ENCODE results near the gene CLBA1.
"Not testable (repeated sequence)": the region's sequence is repeated elsewhere in the genome, so short reads cannot be mapped to it uniquely, and the experiment has no call there.

The CLBA1 gene

DNA sequence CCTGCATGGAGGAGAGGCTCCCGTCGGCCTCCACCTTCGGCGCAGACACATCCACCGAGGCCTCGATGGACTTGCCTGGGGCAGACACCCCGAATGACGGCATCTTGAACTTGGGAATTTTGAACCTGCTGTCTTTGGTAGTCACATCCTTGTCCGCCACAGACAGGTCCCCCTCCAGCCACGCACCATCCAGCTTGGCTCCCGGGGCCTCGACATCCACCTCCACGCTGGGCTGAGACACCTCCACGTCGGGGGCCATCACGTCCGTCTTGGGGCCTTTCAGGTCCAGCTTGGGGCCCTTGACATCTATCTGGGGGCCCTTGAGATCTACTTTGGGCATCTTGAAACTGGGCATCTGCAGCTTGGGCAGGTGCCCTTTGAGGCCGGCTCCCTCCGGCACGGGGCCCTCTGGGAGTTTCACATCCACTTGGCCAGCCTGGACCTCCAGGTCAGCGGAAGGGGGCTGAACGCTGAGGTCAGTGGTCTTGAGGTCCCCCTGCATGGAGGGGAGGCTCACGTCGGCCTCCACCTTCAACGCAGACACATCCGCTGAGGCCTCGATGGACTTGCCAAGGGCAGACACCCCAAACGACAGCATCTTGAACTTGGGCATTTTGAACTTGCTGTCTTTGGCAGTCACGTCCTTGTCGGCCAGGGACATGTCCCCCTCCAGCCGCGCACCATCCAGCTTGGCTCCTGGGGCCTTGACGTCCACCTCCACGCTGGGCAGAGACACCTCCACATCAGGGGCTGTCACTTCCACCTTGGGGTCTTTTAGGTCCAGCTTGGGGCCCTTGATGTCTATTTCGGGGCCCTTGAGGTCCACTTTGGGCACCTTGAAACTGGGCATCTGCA is 37.5 kb upstream of the CLBA1 start:
- not testable (repeated sequence) for DNase-seq (ENCODE audit: low spot score)

DNA sequence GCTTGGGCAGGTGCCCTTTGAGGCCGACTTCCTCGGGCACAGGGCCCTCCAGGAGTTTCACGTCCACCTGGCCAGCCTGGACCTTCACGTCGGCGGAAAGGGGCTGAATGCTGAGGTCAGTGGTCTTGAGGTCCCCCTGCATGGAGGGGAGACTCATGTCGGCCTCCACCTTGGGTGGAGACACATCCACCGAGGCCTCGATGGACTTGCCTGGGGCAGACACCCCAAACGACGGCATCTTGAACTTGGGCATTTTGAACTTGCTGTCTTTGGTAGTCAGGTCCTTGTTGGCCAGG is 36.9 kb upstream of the CLBA1 start:
- no peak for DNase-seq (ENCODE audit: low spot score)

DNA sequence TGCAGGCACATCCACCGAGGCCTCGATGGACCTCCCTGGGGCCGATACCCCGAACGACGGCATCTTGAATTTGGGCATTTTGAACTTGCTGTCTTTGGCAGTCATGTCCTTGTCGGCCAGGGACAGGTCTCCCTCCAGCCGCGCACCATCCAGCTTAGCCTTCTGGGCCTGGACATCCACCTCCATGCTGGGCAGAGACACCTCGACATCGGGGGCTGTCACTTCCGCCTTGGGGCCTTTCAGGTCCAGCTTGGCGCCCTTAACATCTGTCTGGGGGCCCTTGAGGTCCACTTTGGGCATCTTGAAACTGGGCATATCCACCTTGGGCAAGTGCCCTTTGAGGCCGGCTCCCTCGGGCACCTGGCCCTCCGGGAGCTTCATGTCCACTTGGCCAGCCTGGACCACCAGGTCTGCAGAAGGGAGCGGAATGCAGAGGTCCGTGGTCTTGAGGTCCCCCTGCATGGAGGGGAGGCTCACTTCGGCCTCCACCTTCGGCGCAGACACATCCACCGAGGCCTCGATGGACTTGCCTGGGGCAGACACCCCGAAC is 36.1 kb upstream of the CLBA1 start:
- not testable (repeated sequence) for DNase-seq (ENCODE audit: low spot score)

DNA sequence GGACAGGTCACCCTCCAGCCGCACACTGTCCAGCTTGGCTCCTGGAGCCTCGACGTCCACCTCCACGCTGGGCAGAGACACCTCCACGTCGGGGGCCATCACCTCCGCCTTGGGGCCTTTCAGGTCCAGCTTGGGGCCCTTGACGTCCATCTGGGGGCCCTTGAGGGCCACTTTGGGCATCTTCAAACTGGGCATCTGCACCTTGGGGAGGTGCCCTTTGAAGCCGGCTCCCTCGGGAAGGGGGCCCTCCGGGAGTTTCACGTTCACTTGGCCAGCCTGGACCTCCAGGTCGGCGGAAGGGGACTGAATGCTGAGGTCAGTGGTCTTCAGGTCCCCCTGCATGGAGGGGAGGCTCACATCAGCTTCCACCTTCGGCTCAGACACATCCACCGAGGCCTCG is 35.6 kb upstream of the CLBA1 start:
- DNase-seq (ENCODE audit: low spot score), result no peak

DNA sequence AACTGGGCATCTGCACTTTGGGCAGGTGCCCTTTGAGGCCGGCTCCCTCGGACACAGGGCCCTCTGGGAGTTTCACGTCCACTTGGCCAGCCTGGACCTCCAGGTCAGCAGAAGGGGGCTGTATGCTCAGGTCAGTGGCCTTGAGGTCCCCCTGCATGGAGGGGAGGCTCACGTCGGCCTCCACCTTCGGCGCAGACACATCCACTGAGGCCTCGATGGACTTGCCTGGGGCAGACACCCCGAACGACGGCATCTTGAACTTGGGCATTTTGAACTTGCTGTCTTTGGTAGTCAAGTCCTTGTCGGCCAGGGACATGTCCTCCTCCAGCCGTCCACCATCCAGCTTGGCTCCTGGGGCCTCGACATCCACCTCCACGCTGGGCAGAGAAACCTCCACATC is 34.9 kb upstream of the CLBA1 start:
- DNase-seq (ENCODE audit: low spot score), result not testable (repeated sequence)

DNA sequence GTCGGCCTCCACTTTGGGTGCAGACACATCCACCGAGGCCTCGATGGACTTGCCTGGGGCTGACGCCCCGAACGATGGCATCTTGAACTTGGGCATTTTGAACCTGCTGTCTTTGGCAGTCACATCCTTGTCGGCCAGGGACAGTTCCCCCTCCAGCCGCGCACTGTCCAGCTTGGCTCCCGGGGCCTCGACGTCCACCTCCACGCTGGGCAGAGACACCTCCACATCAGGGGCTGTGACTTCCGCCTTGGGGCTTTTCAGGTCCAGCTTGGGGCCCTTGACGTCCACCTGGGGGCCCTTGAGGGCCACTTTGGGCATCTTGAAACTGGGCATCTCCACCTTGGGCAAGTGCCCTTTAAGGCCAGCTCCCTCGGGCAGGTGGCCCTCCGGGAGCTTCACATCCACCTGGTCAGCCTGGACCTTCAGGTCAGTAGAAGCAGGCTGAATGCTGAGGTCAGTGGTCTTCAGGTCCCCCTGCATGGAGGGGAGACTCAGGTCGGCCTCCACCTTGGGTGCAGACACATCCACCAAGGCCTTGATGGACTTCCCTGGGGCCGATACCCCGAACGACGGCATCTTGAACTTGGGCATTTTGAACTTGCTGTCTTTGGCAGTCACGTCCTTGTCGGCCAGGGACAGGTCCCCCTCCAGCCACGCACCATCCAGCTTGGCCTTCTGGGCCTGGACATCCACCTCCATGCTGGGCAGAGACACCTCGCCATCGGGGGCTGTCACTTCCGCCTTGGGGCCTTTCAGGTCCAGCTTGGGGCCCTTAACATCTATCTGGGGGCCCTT is 33.5 kb upstream of the CLBA1 start:
- not testable (repeated sequence) for DNase-seq (ENCODE audit: low spot score)

DNA sequence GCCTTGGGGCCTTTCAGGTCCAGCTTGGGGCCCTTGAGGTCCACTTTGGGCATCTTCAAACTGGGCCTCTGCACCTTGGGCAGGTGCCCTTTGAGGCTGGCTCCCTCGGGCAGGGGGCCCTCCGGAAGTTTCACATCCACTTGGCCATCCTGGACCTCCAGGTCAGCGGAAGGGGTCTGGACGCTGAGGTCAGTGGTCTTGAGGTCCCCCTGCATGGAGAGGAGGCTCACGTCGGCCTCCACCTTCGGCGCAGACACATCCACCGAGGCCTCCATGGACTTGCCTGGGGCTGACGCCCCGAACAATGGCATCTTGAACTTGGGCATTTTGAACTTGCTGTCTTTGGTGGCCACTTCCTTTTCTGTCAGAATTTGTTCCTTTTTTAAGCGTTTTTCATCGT is 32.5 kb upstream of the CLBA1 start:
- DNase-seq (ENCODE audit: low spot score), result no peak

DNA sequence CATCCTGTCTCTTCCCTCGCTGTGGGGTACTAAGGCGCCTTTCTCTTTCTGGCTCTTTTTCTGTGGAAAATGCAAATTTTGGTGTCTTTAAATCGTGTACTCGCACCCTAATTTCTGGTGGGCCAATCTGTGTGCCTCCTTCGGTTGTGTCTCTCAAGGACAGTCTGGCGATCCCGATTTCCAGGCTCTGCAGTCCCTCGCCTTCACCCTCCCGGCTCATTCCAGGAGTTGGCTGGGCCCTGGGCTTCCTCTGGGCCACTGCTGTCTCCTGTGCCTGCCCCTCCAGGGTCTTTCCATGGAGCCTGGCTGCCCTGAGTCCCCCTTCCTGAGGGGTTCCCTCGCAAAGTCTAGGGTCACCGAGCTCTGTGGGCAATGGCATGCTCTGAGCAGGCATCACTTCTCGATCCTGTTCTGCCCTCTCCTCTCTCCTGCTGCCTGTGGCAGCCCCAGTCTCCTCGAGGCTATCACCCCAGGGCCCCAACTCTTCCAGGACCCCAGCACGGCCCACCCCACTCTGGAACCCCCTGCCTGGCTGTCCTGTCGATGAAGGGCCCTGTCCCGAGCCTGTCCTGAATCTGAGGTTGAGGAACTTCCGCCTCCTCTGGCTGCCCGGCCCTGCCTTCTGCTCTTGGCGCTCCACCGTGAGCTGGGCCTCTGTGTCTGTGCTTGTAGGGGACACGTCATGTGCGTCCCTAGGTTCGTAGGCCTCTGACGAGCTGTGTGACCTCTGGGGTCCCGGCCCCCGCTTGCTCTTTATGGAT is 31.5 kb upstream of the CLBA1 start:
- DNase-seq (ENCODE audit: low spot score), result no peak

DNA sequence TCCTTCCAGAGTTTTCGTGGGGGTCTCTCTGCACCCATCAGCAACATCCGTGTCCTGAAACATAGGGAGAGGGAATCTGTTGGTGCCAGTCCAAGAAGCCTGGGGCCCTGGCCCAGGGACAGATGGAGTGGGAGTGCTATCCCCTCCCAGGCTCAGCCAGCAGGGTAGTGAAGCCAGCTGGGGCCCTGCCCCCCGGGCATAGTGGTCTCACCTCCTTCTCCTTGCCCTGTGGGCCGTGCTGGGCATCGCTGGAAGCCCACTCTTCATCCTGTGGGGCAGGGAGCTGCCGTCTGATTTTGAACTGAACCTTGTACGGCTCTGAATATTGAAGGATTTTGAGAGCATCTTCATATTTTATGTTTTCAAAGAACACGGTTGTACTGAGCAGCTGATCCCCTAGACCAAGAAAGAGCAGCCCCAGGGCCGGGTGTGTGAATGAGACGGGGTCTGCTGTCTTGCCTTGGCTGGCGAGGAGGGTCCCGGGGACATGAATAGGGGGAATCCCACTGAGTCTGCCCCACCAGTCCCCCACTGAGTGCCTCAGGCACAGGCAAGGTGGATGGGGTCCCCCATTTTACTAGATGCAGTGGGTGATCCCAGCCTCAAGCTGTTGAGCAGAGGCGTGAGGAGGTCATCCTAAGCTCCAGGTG is 30.7 kb upstream of the CLBA1 start:
- DNase-seq (ENCODE audit: low spot score), result no peak

DNA sequence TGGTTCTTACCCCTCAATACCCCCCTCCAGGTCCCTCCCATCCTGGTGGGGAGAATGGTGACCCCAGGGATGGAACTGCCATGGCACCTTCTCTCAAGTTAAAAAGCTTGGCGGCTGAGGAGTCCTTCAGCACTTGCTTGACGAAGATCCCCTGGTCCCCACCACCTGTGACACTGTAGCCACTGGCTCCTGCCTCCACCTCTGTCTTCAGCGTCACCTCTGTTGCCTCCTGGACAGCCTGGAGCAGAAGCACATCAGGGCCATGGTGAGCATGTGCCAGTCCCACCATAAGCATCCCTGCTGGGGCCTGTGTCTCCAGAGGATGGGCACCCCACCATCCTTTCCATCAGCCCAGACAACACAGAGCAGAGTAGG is 30.2 kb upstream of the CLBA1 start:
- no peak for DNase-seq (ENCODE audit: low spot score)

DNA sequence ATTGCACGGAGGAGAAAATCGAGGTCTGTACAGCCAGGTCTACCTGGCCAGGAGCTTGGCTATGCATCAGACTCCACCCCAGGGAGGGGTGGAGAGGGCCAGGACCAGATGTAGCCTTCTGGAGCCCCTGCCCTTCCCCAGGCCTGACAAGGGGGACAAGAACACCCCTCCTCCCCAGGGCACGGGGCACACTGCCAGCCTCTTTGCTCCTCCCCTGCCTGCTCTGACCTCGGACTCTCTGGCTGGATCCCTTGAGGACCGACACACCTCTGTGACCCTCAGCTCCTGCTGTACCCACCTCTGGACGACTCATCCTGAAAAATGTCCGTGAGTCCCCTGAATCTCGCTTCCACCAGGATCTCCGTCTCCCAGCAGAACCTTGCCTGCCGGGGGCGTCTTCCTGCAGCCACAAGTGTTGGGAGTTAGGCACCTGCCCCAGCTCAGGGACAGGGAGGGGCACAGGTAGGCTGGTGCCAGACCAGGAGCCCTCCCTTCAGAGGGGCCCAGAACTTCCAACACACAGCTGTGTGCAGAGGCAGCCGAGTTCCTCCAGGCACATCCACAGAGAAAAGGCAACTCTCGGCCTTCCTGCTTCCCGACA is 29.2 kb upstream of the CLBA1 start:
- DNase-seq (ENCODE audit: low spot score), result no peak

DNA sequence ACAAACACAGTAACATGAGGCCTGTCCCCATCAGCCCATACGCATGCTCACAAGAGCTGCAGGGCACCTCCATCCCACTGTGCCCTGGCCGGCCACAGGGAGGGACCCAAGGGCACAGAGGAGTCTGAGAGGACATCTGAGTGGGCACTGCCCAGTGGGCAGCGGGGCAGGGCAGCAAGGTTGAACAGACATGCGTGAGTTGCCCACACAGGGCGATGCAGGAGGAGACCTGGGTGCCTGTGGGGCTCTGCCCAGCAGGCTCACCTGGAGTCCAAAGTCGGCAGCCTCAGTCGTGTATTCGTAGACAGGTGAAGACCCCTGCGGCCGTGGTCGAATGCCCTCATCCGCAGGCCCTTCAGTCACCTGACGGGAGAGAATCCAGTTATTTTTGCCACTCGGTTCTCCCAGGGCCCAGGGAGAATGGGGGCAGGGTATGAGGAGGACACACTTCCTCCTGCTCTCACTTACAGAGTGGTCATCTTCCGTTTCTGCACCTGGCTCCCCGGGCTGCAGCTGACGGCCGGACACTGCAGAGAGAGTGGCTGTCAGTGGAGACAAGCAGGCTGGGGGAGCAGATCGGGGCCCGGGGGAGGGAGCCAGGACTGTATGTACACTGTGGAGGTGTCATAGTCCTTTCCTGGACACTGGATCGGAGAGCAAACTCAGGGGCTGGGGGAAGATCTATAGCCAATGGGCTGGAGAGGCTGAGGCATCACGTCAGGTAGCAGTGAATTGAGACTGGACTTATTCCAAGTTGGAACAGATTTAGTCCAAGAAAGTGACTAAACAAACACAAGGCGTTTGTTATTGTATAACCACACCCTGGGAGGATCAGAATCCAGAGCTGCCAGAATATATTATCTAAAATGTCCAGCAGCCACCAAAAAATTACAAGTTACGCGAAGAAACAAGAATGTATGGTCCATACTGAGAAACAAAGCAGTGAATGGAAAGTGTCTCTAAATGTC is 28.2 kb upstream of the CLBA1 start:
- no peak for DNase-seq (ENCODE audit: low spot score)

DNA sequence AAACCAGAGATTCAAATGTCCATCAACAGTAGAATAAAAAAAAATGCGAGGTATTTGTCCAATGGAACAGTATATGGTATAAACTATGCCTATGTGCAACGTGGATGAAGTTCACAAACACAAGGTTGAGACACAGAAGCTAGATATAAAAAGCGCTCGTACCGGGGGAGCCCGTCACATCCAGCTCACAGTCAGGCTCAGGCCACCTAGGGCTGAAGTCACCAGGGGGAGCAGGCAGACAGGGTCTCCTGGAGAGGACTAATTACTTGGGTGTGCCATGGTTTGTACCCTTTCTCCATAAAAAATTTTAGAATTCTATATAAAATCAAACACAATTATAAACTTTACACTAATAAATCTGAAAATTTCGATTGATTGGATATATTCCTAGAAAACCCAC is 21.0 kb upstream of the CLBA1 start:
- no peak for DNase-seq (ENCODE audit: low spot score)

DNA sequence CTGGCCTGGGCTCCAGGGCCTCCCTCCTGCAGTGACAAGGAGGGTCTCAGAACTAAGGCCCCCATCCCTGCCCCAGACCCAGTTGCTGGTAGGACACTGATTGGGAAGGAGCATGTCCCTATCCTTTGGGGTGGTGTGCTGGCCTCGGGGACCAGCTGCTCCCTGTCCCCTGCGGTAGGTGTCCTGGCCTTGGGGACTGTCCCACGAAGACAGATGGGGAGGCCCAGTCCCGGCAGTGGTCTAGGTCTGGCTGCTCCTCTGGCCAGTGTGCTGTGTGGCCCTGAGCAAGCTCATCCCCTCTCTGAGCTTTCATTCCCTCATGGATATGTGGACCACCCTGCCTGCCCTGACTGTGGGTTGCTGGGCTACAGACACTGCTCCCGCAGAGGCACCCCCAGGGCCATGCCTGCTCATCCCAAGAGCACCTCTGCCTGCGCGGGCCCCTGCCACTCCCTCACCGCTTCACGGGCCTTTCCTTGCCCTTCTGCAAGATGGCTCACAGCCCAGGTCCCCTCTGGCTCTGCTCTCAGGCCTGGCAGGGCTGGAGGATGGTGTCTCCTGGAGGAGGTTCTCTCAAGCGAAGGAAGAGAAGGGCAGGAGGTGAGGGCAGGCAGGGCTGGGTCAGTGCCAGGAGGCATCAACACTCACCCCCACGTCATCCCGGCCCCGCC is 19.9 kb upstream of the CLBA1 start:
- DNase-seq (ENCODE audit: low spot score), result no peak

DNA sequence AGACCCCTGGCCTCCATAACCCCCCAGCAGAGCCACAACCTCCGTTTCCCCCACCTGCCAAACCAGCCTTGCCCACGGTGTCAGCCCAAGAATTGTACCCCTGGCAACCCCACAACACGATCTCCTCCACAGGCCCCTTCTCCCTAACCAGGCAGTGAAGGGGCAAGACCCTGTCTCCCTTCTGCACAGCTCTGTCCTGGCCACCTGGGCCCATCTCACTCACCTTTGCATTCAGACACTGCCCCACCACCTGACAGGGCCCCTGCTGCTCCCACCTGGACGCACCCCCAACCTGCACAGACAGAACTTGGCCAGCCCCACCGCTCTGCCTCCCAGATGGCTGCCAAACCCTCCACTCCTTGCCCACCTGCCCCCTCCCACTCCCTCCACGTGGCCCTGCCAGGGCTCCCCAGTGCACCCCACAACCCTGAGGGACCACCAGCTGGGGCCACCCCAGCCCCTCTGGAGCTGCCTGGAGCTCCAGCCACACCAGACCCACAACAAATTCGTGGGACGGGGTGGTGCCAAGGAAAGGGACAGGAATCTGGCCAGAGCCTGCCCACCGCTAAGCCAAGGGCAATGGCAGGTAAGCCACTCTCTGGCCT is 19.2 kb upstream of the CLBA1 start:
- no peak for DNase-seq (ENCODE audit: low spot score)

DNA sequence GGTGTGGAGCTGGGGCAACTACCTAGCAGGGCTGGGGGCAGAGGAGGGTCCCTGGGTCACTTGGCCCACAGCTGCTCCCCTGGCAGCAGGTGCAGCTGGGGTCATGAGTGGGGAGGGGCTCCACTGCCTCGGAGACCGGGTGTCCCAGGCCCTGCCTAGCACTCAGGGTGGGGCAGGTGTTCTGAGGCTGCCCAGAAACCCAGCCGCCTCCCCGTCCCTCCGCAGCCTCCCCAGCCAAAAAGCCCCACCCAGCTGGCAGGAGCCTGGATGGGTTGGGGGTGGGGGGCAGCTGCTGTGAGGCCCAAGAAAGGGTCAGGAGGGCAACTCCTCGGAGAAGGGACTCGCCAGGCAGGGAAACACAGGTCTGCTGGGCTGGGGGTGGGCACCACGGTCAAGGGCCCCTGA is 18.6 kb upstream of the CLBA1 start:
- DNase-seq (ENCODE audit: low spot score), result no peak

DNA sequence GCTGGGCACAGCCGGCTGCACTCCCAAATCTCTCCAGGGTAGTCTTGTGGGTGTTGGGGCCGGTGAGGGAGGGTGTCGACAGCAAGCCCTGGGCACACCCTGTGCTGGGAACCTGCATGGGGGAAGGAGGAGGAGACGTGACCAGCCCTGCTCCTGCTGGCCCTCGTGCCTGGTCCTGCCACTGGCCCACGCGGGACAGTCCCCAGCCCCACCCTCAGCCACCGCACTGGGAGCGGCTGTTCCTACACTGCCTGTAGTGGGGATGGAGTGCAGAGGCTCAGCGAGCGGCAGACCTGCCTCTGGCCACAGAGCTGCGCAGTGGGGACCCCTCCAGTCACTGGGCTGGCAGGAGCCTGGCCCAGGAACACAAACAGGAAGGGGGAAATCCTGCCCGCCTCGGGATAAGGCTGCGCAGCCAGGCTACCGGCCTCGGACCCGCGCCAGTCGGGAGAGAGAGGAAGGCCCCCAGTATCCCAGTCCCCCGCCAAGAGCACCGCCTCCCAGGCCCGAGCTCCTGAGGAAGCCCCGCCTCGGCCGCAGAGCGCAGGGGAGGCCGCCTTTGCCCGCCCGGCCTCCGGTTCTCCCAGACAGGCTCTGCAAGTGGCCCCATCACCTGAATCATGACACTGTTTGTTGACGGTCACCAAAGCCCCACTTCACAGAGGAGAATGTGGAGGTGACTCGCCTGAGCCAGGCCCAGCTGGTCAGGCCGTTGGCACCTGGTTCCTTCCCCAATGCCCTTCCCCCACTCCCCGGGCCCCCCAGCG is 18.0 kb upstream of the CLBA1 start:
- DNase-seq (ENCODE audit: low spot score), result no peak

DNA sequence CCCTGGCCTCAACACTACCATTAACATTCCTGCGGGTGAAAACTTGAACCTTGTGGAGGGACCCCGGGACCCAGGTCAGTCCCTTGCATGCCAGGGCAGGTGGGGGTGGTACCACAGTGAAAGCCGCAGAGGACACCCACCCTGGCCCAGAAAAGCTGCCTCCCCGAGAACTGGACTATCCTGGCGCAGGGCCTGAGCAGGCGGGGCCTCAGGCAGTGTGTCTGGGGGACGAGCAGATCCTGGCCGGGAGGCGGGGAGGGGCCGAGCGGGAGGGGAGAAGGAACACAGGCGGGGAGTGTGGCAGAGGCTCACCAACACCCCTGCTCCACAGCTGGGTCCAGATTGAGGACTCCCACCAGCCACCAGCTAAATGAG is 17.4 kb upstream of the CLBA1 start:
- DNase-seq (ENCODE audit: low spot score), result peak; percentile 38
